GM12878 (cell line): ENCODE data around the gene TRPV3. TPM values are rescaled to one million over a fixed set of nuclear protein-coding genes. Genes with fewer than 3 reads are reported as not detected.

Experiments used
- ATAC-seq: fragments of 200-7000 bp; cut with Tn5 transposase; 3 replicates; pipeline ENCODE4 v1.9.1; 2020; ENCODE audit warnings: mild to moderate bottlenecking, moderate library complexity
- BruUV-seq: library from RNA; stranded (reverse); fragments of 400-500 nt; replicated peaks from 2 replicates; lab custom pipeline; 2021; lab: Mats Ljungman, UMichigan
- CTCF ChIA-PET: fragments of 300-600 bp; sonication (Branson Sonifier 250); formaldehyde crosslinking; extraction: SDS; loops from one replicate; lab custom pipeline; 2021; ENCODE audit warnings: inconsistent platforms; lab: Yijun Ruan, JAX
- POLR2A ChIA-PET: fragments of 350-600 bp; formaldehyde crosslinking; extraction: SDS; loops from one replicate; lab custom pipeline; 2021; ENCODE audit warnings: inconsistent platforms; lab: Charles Lee
- RAD21 ChIA-PET: fragments of 300-600 bp; sonication (Branson Sonifier 250); formaldehyde crosslinking; loops from one replicate; lab custom pipeline; 2023; ENCODE audit warnings: antibody characterized with exemption; ENCODE audit not compliant: unreplicated experiment; lab: Charles Lee
- SMC1A ChIA-PET: fragments of 300-600 bp; sonication (Branson Sonifier 250); formaldehyde crosslinking; loops from one replicate; lab custom pipeline; 2023; ENCODE audit not compliant: unreplicated experiment, uncharacterized antibody; lab: Charles Lee
- DNase-seq: peaks from one replicate; pipeline ENCODE4 v3.0.0-alpha.2; 2011; ENCODE audit warnings: low read depth, low spot score
- FAIRE-seq: peaks from 3 replicates; lab custom pipeline; 2011; peaks lifted over from hg19 to GRCh38; lab: Jason Lieb, UNC
- H2AFZ ChIP-seq: 2 replicates; pipeline ENCODE4 v1.6.0; 2011; ENCODE audit warnings: low read depth, low read length, control low read depth; ENCODE audit not compliant: control insufficient read depth
- H3K27ac ChIP-seq: 2 replicates; pipeline ENCODE4 v1.5.1; 2011; ENCODE audit warnings: control low read depth; ENCODE audit not compliant: control insufficient read depth, insufficient read depth
- H3K27me3 ChIP-seq, 2 experiments: replicated peaks in 1 of 2; 2 replicates each; pipeline versions ENCODE4 v1.6.0 to v1.6.1; 2011; ENCODE audit warnings: low read length in 1 of 2; ENCODE audit not compliant: control insufficient read depth in 2 of 2, insufficient read depth in 2 of 2
- H3K36me3 ChIP-seq, 2 experiments: 2 replicates each; pipeline ENCODE4 v1.5.1; 2011; ENCODE audit warnings: low read length in 1 of 2; ENCODE audit not compliant: control insufficient read depth in 2 of 2, insufficient read depth in 2 of 2
- H3K4me1 ChIP-seq: 2 replicates; pipeline ENCODE4 v1.6.1; 2011; ENCODE audit warnings: mild to moderate bottlenecking, low read length, moderate library complexity, mixed read lengths; ENCODE audit not compliant: control insufficient read depth, insufficient read depth
- H3K4me2 ChIP-seq: 2 replicates; pipeline ENCODE4 v1.6.0; 2011; ENCODE audit warnings: control low read depth; ENCODE audit not compliant: control insufficient read depth, insufficient read depth
- H3K4me3 ChIP-seq: fragments of 200-600 bp; sonication (generic); 2 replicates; pipeline ENCODE4 v1.5.1; 2016
- H3K79me2 ChIP-seq: 2 replicates; pipeline ENCODE4 v1.6.0; 2011; ENCODE audit warnings: low read length; ENCODE audit not compliant: control insufficient read depth, insufficient read depth
- H3K9ac ChIP-seq: 2 replicates; pipeline ENCODE4 v1.8.0; 2011; ENCODE audit warnings: low read length, control low read depth, mixed read lengths; ENCODE audit not compliant: control insufficient read depth, insufficient read depth
- H3K9me3 ChIP-seq: replicated peaks from 3 replicates; pipeline ENCODE4 v1.5.1; 2011; ENCODE audit warnings: mild to moderate bottlenecking, low read length; ENCODE audit not compliant: control insufficient read depth, insufficient read depth
- H4K20me1 ChIP-seq: 2 replicates; pipeline ENCODE4 v1.6.0; 2011; ENCODE audit not compliant: control insufficient read depth, insufficient read depth
- CBFB ChIP-seq: IDR thresholded peaks from 2 replicates; pipeline ENCODE4 v1.6.1; 2016; ENCODE audit warnings: antibody characterized with exemption, low read depth
- CBX5 ChIP-seq: sonication (generic); IDR thresholded peaks from 2 replicates; pipeline ENCODE4 v1.6.1; 2016; ENCODE audit warnings: low read depth, moderate library complexity, mild to moderate bottlenecking, inconsistent platforms
- CTCF ChIP-seq, 3 experiments: IDR thresholded peaks in 2 of 3; conservative IDR thresholded peaks in 1 of 3; 2 replicates each; pipeline ENCODE4 v1.5.1; 2011; ENCODE audit warnings: low read depth in 3 of 3, low read length in 3 of 3, mild to moderate bottlenecking in 3 of 3, control low read depth in 2 of 3, moderate library complexity in 2 of 3, inconsistent platforms in 1 of 3, mixed read lengths in 1 of 3; ENCODE audit not compliant: control insufficient read depth in 2 of 3, insufficient read depth in 1 of 3; ENCODE audit errors: extremely low read depth in 1 of 3
- EGR1 ChIP-seq, 2 experiments: IDR thresholded peaks; 1 replicate in 1 of 2; 2 replicates in 1 of 2; pipeline ENCODE4 v1.6.1; 2011 to 2012; ENCODE audit warnings: low read depth in 2 of 2, low read length in 2 of 2, borderline replicate concordance in 1 of 2, mild to moderate bottlenecking in 1 of 2, moderate library complexity in 1 of 2
- ETV6 ChIP-seq, 2 experiments: fragments of 450-650 bp in 1 of 2; IDR thresholded peaks in 1 of 2; conservative IDR thresholded peaks in 1 of 2; 2 replicates each; pipeline ENCODE4 v1.6.1; 2014; ENCODE audit warnings: antibody characterized with exemption in 1 of 2, borderline replicate concordance in 1 of 2, low read depth in 1 of 2, mild to moderate bottlenecking in 1 of 2, moderate library complexity in 1 of 2
- HDGF ChIP-seq: fragments of 450-650 bp; IDR thresholded peaks from 2 replicates; pipeline ENCODE4 v1.6.1; 2016; ENCODE audit warnings: antibody characterized with exemption
- IKZF2 ChIP-seq, 2 experiments: fragments of 450-650 bp; IDR thresholded peaks; 2 replicates each; pipeline ENCODE4 v1.6.1; 2017; ENCODE audit warnings: mild to moderate bottlenecking in 2 of 2, moderate library complexity in 2 of 2
- IRF5 ChIP-seq: fragments of 450-650 bp; IDR thresholded peaks from 2 replicates; pipeline ENCODE4 v1.6.1; 2017; ENCODE audit warnings: borderline replicate concordance
- NFYB ChIP-seq: IDR thresholded peaks from 2 replicates; pipeline ENCODE4 v1.6.1; 2011; ENCODE audit warnings: low read depth, mild to moderate bottlenecking, low read length, improper control_type of control experiment, moderate library complexity; ENCODE audit not compliant: insufficient read depth
- PKNOX1 ChIP-seq: fragments of 450-650 bp; IDR thresholded peaks from 2 replicates; pipeline ENCODE4 v1.6.1; 2016; ENCODE audit warnings: mild to moderate bottlenecking
- POLR2A ChIP-seq: IDR thresholded peaks from 2 replicates; pipeline ENCODE4 v1.6.1; 2011; ENCODE audit warnings: low read depth, mild to moderate bottlenecking, low read length
- RAD21 ChIP-seq: IDR thresholded peaks from 2 replicates; pipeline ENCODE4 v1.6.1; 2011; ENCODE audit warnings: mild to moderate bottlenecking, low read depth, low read length, moderate library complexity; ENCODE audit not compliant: insufficient read depth
- SIX5 ChIP-seq: IDR thresholded peaks from 2 replicates; pipeline ENCODE4 v1.6.1; 2011; ENCODE audit warnings: mild to moderate bottlenecking, low read depth, low read length, moderate library complexity; ENCODE audit not compliant: severe bottlenecking
- SMC3 ChIP-seq: IDR thresholded peaks from 2 replicates; pipeline ENCODE4 v1.6.1; 2011; ENCODE audit warnings: low read length, improper control_type of control experiment, borderline replicate concordance
- SP1 ChIP-seq: IDR thresholded peaks from one replicate; pipeline ENCODE4 v1.6.1; 2011; ENCODE audit warnings: low read depth, low read length
- ZBTB33 ChIP-seq: fragments of 450-650 bp; IDR thresholded peaks from 2 replicates; pipeline ENCODE4 v1.6.1; 2017; ENCODE audit warnings: mild to moderate bottlenecking
- WGBS: methylation state at CpG from one replicate; pipeline ENCODE4 v1.1.6; 2016; ENCODE audit warnings: low lambda C conversion rate; ENCODE audit not compliant: insufficient replicate concordance, insufficient coverage; ENCODE audit errors: missing lambda C conversion rate; 5-methylcytosine and 5-hydroxymethylcytosine counted together
- in situ Hi-C: fragments of 300-500 bp; cut with MboI; formaldehyde crosslinking; loops from 9 replicates; pipeline ENCODE4 v1.14.3; 2018; ENCODE audit warnings: mixed read lengths
- intact Hi-C: fragments of 100-400 bp; cut with micrococcal nuclease; formaldehyde crosslinking; loops from one replicate; pipeline ENCODE4 v1.14.2; 2022; ENCODE audit not compliant: unreplicated experiment
- polyA plus RNA-seq, 11 experiments: library from polyadenylated mRNA; depleted of rRNA in 4 of 11; unstranded in 6 of 11; stranded (reverse) in 5 of 11; fragments of >200 nt; fragmentation: Nextera tagmentation in 4 of 11; fragmentation: Illumina TruSeq in 1 of 11; extraction: Ambion mirVana in 4 of 11; extraction: Trizol in 1 of 11; gene quantifications; 1 replicate in 1 of 11; 2 replicates in 10 of 11; pipeline versions ENCODE4 v1.2.1 to v1.2.3, GENCODE V29; 2011 to 2016; ENCODE audit warnings: inconsistent platforms in 2 of 11, missing spikeins in 2 of 11, low read depth in 1 of 11
- total RNA-seq, 4 experiments: library from RNA; depleted of rRNA in 3 of 4; stranded (reverse); fragments of >200 nt in 3 of 4; fragmentation: Illumina TruSeq in 1 of 4; extraction: Trizol in 1 of 4; gene quantifications; 2 replicates each; pipeline versions ENCODE4 v1.2.1 to v1.2.3, GENCODE V29; 2013 to 2021

The TRPV3 gene
- total and polyA plus RNA-seq, 10 of the 15 experiments (the other 5 are each of a cell fraction or from before 2014, with no cell fraction given) = 0.52 to 12.0 (median 2.7) TPM

GRCh38 chr17:3535253-3535995 lies 22.2 kb downstream of the TRPV3 start:
- H3K4me3 ChIP-seq = no peak overlapping the region; the same call in 1 of the 2 replicates
- no peak overlapping the region for H3K27ac ChIP-seq
- SMC1A ChIA-PET = no interaction called here
- H4K20me1 ChIP-seq = no peaks in the 10 kb centered on the region
- POLR2A ChIA-PET = no interaction called here
- H3K27me3 ChIP-seq = no peaks in the 10 kb centered on the region
- peak overlapping the region; percentile 88 for H2AFZ ChIP-seq
- FAIRE-seq (no peak), DNase-seq (no peak), ATAC-seq (peak; percentile 56)
- H3K36me3 ChIP-seq = peaks cover 0 to 5% of the 10 kb centered on the region in 2 experiments; a peak in 2 of 4 replicates
- CTCF ChIA-PET = interaction anchor here (1.6 kb wide), 1 partner anchor 12 kb away, joined by 4 read pairs; no protein-coding TSS in a partner anchor
- H3K79me2 ChIP-seq = no peaks in the 10 kb centered on the region
- peak overlapping the region; percentile 74 for H3K4me2 ChIP-seq
- H3K4me1 ChIP-seq = peaks cover 3% of the 10 kb centered on the region
- intact Hi-C loops = no loop called here
- H3K9me3 ChIP-seq = no peaks in the 10 kb centered on the region
- RAD21 ChIA-PET = interaction anchor here (1.3 kb wide), 1 partner anchor 101 kb away, joined by 5 read pairs; the partner anchor contains the start of genes CTNS and SHPK
- no TSS peak for BruUV-seq
- WGBS = 6% methylated on average over 39 of the region's 44 CpGs
- H3K9ac ChIP-seq = peak overlapping the region; percentile 27; the same call in 1 of the 2 replicates
- in situ Hi-C loops = no loop called here
- no peak for TF ChIP-seq CBX5
- peak; percentile 48 to 79 (median 58); a peak in 5 of 6 replicates for TF ChIP-seq CTCF (IDR thresholded peaks at IDR 0.05 in 2 of 3, conservative IDR thresholded peaks at IDR 0.05 in 1 of 3; ENCODE audit: control insufficient read depth in 2 of 3, extremely low read depth in 1 of 3, insufficient read depth in 1 of 3, low read depth in 3 of 3, low read length in 3 of 3)
- TF ChIP-seq CBFB = no peak
- TF ChIP-seq ZBTB33 = no peak
- peak; percentile 42; the same call in 1 of the 2 replicates for TF ChIP-seq PKNOX1
- no peak for TF ChIP-seq NFYB
- TF ChIP-seq SP1 = no peak
- TF ChIP-seq HDGF = peak; percentile 75; the same call in 1 of the 2 replicates
- TF ChIP-seq SMC3 = peak; percentile 34; the same call in 1 of the 2 replicates
- TF ChIP-seq IRF5 = no peak
- TF ChIP-seq EGR1 (IDR thresholded peaks at IDR 0.05; ENCODE audit: borderline replicate concordance in 1 of 2, low read depth in 2 of 2, low read length in 2 of 2) = peak; percentile 8 to 55
- 0 out of 2 replicates have a peak, but pooled peaks have one; percentile 35 for TF ChIP-seq POLR2A
- peak; percentile 65 for TF ChIP-seq RAD21
- TF ChIP-seq SIX5 = no peak
- peak in 1 of 2 experiments; percentile 79; a peak in 2 of 4 replicates for TF ChIP-seq ETV6 (conservative IDR thresholded peaks at IDR 0.05 in 1 of 2, IDR thresholded peaks at IDR 0.05 in 1 of 2; ENCODE audit: borderline replicate concordance in 1 of 2, low read depth in 1 of 2)
- TF ChIP-seq IKZF2 (IDR thresholded peaks at IDR 0.05) = peak; percentile 17 to 38; a peak in 2 of 4 replicates
